Endodermal cell (in vitro differentiated cells): Measurements from ENCODE around the gene DCLK1. TPM values are rescaled to one million over a fixed set of nuclear protein-coding genes. Genes with fewer than 3 reads are reported as not detected.
"Not testable (repeated sequence)": the region's sequence is repeated elsewhere in the genome, so short reads cannot be mapped to it uniquely, and the experiment has no call there.

Experiments
- DNase-seq: peaks from one replicate; pipeline ENCODE4 v3.0.0-alpha.2; 2017
- H3K27ac ChIP-seq: 2 replicates; pipeline ENCODE4 v1.5.1; 2013; ENCODE audit warnings: mild to moderate bottlenecking, low read depth, low read length, moderate library complexity
- H3K27me3 ChIP-seq: 2 replicates; pipeline ENCODE4 v1.6.1; 2013; ENCODE audit warnings: mild to moderate bottlenecking, low read length, moderate library complexity; ENCODE audit not compliant: insufficient read depth, control insufficient read depth, poor library complexity, severe bottlenecking
- H3K36me3 ChIP-seq: 2 replicates; pipeline ENCODE4 v1.7.0; 2013; ENCODE audit warnings: mild to moderate bottlenecking, low read length, moderate library complexity; ENCODE audit not compliant: control insufficient read depth, insufficient read depth
- H3K4me1 ChIP-seq: one replicate; pipeline ENCODE4 v1.7.0; 2013; ENCODE audit warnings: low read length; ENCODE audit not compliant: control insufficient read depth, insufficient read depth
- H3K4me3 ChIP-seq: 2 replicates; pipeline ENCODE4 v1.5.1; 2013; ENCODE audit warnings: mild to moderate bottlenecking, low read length, moderate library complexity
- H3K9ac ChIP-seq: 2 replicates; pipeline ENCODE4 v1.6.1; 2013; ENCODE audit warnings: mild to moderate bottlenecking, low read length, moderate library complexity; ENCODE audit not compliant: poor library complexity, severe bottlenecking; ENCODE audit errors: extremely low read depth
- H3K9me3 ChIP-seq: 2 replicates; pipeline ENCODE4 v1.6.1; 2013; ENCODE audit warnings: mild to moderate bottlenecking, low read length, moderate library complexity; ENCODE audit not compliant: control insufficient read depth
- H3K27ac Mint-ChIP-seq: 2 replicates; pipeline ENCODE4 v1.8.0; 2020; ENCODE audit warnings: mixed read lengths
- H3K27me3 Mint-ChIP-seq: 2 replicates; pipeline ENCODE4 v1.8.0; 2021; ENCODE audit warnings: mild to moderate bottlenecking, mixed read lengths; ENCODE audit not compliant: insufficient read depth
- H3K36me3 Mint-ChIP-seq: 2 replicates; pipeline ENCODE4 v1.8.0; 2020; ENCODE audit warnings: low read depth, mixed read lengths
- H3K4me1 Mint-ChIP-seq: 2 replicates; pipeline ENCODE4 v1.8.0; 2020; ENCODE audit warnings: mixed read lengths
- H3K4me3 Mint-ChIP-seq: 2 replicates; pipeline ENCODE4 v1.8.0; 2020; ENCODE audit warnings: mild to moderate bottlenecking, moderate library complexity, mixed read lengths
- H3K9me3 Mint-ChIP-seq: 2 replicates; pipeline ENCODE4 v1.8.0; 2020; ENCODE audit warnings: mild to moderate bottlenecking, mixed read lengths
- CTCF ChIP-seq: fragments of 200-600 bp; sonication (generic); conservative IDR thresholded peaks from 2 replicates; pipeline ENCODE4 v1.5.0; 2021; ENCODE audit warnings: antibody characterized with exemption, mild to moderate bottlenecking
- WGBS, 2 experiments: methylation state at CpG; one replicate each; pipeline versions ENCODE4 v1.1.5 to v1.1.7; 2013; ENCODE audit warnings: missing lambda C conversion rate in 2 of 2, mixed read lengths in 1 of 2; ENCODE audit not compliant: insufficient coverage in 1 of 2, insufficient read length in 1 of 2; 5-methylcytosine and 5-hydroxymethylcytosine counted together
- total RNA-seq, 2 donors: library from RNA; stranded (reverse); fragmentation: NEBNext Ultra II Directional in 1 of 2; extraction: Animal tissue kit (Norgen Biotek cat#: 25700) in 1 of 2; gene quantifications; 2 replicates in 1 of 2; 3 replicates in 1 of 2; pipeline ENCODE4 v1.2.1, GENCODE V29; 2021

DCLK1 gene
- total RNA-seq, 2 donors from 2014 or later: 3.0 to 32.8 TPM

GRCh38 chr13:36105726-36106125 is 25.5 kb downstream of the DCLK1 start:
- Histone ChIP-seq H3K27ac (no peak overlapping the region), H3K36me3 (no peaks in the 10 kb centered on the region), H3K4me1 (no peaks in the 10 kb centered on the region), H3K9me3 (no peaks in the 10 kb centered on the region), H3K9ac (no peak overlapping the region), H3K27me3 (no peaks in the 10 kb centered on the region), H3K4me3 (no peak overlapping the region)
- no peaks in the 10 kb centered on the region for H3K4me1 Mint-ChIP-seq
- WGBS, 2 experiments: 57 to 74% methylated on average over 2 to 3 of the region's 3 CpGs
- no peaks in the 10 kb centered on the region for H3K36me3 Mint-ChIP-seq
- no peak overlapping the region for H3K4me3 Mint-ChIP-seq
- TF ChIP-seq CTCF: no peak
- DNase-seq: no peak
- H3K27me3 Mint-ChIP-seq: no peaks in the 10 kb centered on the region
- no peak overlapping the region for H3K27ac Mint-ChIP-seq
- no peaks in the 10 kb centered on the region for H3K9me3 Mint-ChIP-seq

GRCh38 chr13:36102721-36103120 is 28.5 kb downstream of the DCLK1 start:
- no peaks in the 10 kb centered on the region for H3K36me3 ChIP-seq
- no peaks in the 10 kb centered on the region for H3K9me3 ChIP-seq
- H3K4me3 ChIP-seq: no peak overlapping the region
- WGBS, 2 experiments: 95 to 96% methylated on average over 4 of the region's 4 CpGs
- no peaks in the 10 kb centered on the region for H3K27me3 ChIP-seq
- H3K9me3 Mint-ChIP-seq: no peaks in the 10 kb centered on the region
- no peaks in the 10 kb centered on the region for H3K4me1 Mint-ChIP-seq
- no peak overlapping the region for H3K27ac ChIP-seq
- H3K36me3 Mint-ChIP-seq: no peaks in the 10 kb centered on the region
- H3K27ac Mint-ChIP-seq: no peak overlapping the region
- TF ChIP-seq CTCF: no peak
- H3K4me3 Mint-ChIP-seq: no peak overlapping the region
- H3K9ac ChIP-seq: no peak overlapping the region
- H3K4me1 ChIP-seq: no peaks in the 10 kb centered on the region
- no peaks in the 10 kb centered on the region for H3K27me3 Mint-ChIP-seq
- no peak for DNase-seq

GRCh38 chr13:36101907-36102306 is 29.3 kb downstream of the DCLK1 start:
- not testable (repeated sequence) for H3K27ac Mint-ChIP-seq, H3K4me3 ChIP-seq, H3K4me1 Mint-ChIP-seq, DNase-seq, H3K27me3 ChIP-seq, H3K4me3 Mint-ChIP-seq, H3K27me3 Mint-ChIP-seq, H3K9ac ChIP-seq, H3K9me3 ChIP-seq, H3K36me3 Mint-ChIP-seq, H3K27ac ChIP-seq, H3K36me3 ChIP-seq, H3K9me3 Mint-ChIP-seq, H3K4me1 ChIP-seq
- 91 to 100% methylated on average over 3 to 5 of the region's 5 CpGs for WGBS, 2 experiments

GRCh38 chr13:36101157-36101556 is 30.0 kb downstream of the DCLK1 start:
- no peak overlapping the region for H3K27ac ChIP-seq
- no peak overlapping the region for H3K4me3 ChIP-seq
- no peaks in the 10 kb centered on the region for H3K4me1 ChIP-seq
- no peak overlapping the region for H3K9ac ChIP-seq
- 89 to 96% methylated on average over 9 of the region's 9 CpGs for WGBS, 2 experiments
- Mint-ChIP-seq H3K27me3 (no peaks in the 10 kb centered on the region), H3K27ac (no peak overlapping the region), H3K4me3 (no peak overlapping the region), H3K36me3 (no peaks in the 10 kb centered on the region), H3K9me3 (no peaks in the 10 kb centered on the region), H3K4me1 (no peaks in the 10 kb centered on the region)
- H3K9me3 ChIP-seq: no peaks in the 10 kb centered on the region
- DNase-seq: no peak
- H3K36me3 ChIP-seq: no peaks in the 10 kb centered on the region
- no peaks in the 10 kb centered on the region for H3K27me3 ChIP-seq
- TF ChIP-seq CTCF: no peak
